Measurements from ENCODE around the gene SMTNL2.
"Not testable (repeated sequence)": the region's sequence is repeated elsewhere in the genome, so short reads cannot be mapped to it uniquely, and the experiment has no call there.

The SMTNL2 gene

DNA sequence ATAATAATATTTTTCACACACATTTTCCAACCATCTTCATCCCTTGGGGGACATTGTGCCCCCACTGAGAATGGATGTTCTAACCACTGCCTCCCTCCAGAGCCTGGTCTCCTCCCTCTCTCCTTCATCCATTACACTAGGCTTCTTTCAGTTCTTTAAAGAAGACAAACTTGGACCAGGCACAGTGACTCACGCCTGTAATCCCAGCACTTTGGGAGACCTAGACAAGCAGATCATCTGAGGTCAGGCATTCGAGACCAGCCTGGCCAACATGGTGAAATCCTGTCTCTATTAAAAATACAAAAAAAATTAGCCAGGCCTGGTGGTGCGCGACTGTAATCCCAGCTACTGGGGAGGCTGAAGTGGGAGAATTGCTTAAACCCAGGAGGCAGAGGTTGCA is 50.6 kb downstream of the SMTNL2 start:
- no peak for DNase-seq (ENCODE audit: low read depth in 2 of 2)

DNA sequence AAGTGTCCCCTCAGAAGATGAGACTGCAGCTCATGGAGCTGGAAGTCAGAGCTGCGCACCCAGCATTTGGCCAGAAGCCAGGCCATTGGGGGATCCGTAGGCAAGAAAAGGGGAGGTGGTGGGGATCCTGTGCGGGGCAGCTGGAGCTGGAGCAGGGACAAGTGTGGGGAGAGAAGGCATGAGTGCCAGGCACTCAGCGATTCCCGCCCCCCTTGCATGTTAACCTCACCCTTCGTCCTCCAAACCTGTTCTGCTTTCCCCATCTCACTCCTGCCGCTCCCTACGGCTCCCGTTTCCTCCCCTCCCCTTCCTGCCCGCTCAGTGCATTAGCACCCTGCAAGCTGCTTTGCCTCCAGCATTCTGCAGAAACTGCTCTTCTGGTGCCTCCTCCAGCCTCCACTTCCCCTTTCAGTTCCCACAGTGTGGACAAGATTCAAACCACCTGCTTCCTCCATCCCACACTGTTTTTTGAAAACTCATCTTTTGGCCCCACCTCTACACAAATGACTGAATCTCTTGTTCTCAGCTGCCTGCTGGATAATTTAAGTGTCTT is 51.6 kb downstream of the SMTNL2 start:
- DNase-seq (ENCODE audit: low read depth in 2 of 2), result no peak

GRCh38 chr17:4636474-4637100 is 52.3 kb downstream of the SMTNL2 start:
- no peak for DNase-seq (ENCODE audit: low read depth in 2 of 2)

- DNase-seq (ENCODE audit: low read depth in 2 of 2), result not testable (repeated sequence)
Measured at GRCh38 chr17:4638766-4639165, 54.4 kb downstream of the SMTNL2 start.

GRCh38 chr17:4639301-4640059 is 55.2 kb downstream of the SMTNL2 start:
- DNase-seq (ENCODE audit: low read depth in 2 of 2), result not testable (repeated sequence)

GRCh38 chr17:4640569-4641188 is 56.4 kb downstream of the SMTNL2 start:
- DNase-seq (ENCODE audit: low read depth in 2 of 2), result not testable (repeated sequence)

- no peak for DNase-seq (ENCODE audit: low read depth in 2 of 2)
Measured at GRCh38 chr17:4641297-4642195, 57.2 kb downstream of the SMTNL2 start, which contains the start of gene ALOX15. Gene ALOX15 (minus strand): TSS chr17:4641678. CDS start chr17:4641651, 27 bp downstream.

GRCh38 chr17:4642286-4642685 is 58.0 kb downstream of the SMTNL2 start:
- no peak for DNase-seq (ENCODE audit: low read depth in 2 of 2)

GRCh38 chr17:4643676-4644075 is 59.3 kb downstream of the SMTNL2 start:
- DNase-seq (ENCODE audit: low read depth in 2 of 2), result no peak

DNA sequence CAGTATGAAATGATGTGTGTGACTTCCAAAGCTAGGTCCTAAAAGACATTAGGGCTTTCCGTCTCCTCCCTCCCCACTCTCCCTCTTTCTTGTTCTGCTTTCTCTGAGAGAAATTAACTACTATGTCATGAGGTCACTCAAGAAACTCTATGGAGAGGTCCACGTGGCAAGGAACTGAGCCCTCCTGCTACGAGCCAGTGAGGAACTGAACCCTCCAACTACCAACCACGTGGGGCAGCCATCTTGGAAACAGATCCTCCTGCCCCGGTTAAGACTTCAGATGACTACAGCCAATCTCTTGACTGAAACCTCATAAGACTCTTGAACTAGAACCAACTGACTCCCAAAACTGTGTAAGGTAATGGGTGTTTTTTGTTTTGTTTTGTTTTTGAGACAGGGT is 61.3 kb downstream of the SMTNL2 start:
- DNase-seq (ENCODE audit: low read depth in 2 of 2), result no peak

DNA sequence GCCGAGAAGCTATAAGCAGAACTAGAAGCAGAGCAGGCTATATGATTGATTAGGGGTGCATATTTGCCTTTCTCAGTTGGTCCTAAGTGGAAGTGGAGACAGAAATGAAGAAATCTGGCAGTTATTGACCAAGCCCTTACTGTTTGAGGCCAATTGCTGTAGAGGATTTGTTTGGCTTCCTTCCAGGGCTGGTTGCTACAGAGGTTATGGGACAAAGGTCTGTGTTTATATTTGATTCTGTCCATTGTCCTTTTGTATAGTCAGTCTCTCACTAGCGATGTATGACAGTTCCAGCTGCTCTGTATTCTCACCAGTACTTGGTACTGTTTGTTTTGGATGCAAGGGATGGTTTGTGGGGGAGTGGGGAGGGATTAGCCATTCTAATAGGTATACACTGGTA is 64.4 kb downstream of the SMTNL2 start:
- no peak for DNase-seq (ENCODE audit: low read depth in 2 of 2)

DNA sequence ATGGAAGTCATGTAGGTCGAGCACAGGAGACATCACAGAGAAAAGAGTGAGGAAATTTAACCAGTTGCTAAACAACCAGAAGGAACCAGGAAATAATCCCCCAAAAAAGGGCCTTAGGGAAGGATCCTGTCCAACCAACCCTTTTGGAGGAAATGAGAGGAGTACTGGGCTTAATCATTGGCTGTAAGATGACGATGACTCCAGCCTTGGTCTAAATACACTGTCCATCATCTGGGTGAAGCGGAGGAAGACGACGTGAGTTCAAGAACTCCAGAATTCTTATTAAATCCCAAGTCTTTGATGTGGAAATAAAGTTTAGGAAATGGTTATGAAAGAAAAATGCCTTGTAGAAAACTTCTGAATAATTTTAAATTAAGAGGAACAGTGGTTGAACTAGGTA is 68.7 kb downstream of the SMTNL2 start:
- DNase-seq (ENCODE audit: low read depth in 2 of 2), result no peak

DNA sequence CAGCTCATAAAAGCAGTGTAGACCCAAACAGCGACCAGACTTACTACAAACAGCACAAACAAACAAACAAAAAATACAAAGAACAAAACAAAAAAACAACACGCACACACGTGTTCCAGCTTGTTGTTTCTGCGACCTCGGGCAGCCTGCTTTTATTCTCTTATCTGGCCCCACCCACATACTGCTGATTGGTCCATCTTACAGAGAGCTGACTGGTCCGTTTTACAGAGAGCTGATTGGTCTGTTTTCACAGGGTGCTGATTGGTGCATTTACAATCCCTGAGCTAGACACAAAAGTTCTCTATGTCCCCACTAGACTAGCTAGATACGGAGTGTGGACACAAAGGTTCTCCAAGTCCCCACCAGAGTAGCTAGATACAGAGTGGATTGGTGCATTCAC is 71.6 kb downstream of the SMTNL2 start:
- DNase-seq (ENCODE audit: low read depth in 2 of 2), result not testable (repeated sequence)

DNA sequence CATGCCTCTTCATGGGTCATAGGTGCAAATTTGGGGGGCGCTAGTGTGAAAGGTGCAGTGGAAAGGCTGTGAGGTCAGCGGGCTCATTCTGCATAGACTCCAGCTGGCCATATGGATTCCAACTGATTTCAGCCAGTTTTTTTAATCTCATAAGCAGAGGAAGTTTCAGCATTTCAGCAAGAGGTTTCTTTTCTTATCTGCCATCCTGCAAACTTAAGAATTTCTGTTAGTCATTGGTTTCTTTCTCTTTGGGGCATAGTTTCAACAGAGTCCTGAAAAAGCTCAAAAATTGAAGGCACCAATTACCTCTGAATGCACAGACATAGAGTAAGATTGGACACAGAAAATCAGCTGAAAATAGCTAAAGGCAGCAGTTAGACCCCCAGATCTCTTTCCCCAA is 73.3 kb downstream of the SMTNL2 start:
- no peak for DNase-seq (ENCODE audit: low read depth in 2 of 2)

All from stimulated activated CD4-positive, alpha-beta T cell treated with anti-CD3 and anti-CD28 coated beads, Interleukin-1b, Interleukin-23, amount 100 ng/mL, for 4 hours (primary cell).